ENCODE data around the gene VILL.

GRCh38 chr3:37942646-37943045 lies 47.9 kb upstream of the VILL start:
- no peak for TF ChIP-seq POLR2A (IDR thresholded peaks at IDR 0.05; ENCODE audit: low read length)
- no peak for TF ChIP-seq GATA1 (IDR thresholded peaks at IDR 0.05; ENCODE audit: low read depth, low read length)
